AG09309 (cell line): ENCODE measurements around the gene PAOX.

Experiments used
- DNase-seq: peaks from one replicate; pipeline ENCODE4 v3.0.0-alpha.2; 2010; ENCODE audit warnings: low read depth
- H3K4me3 ChIP-seq: 2 replicates; pipeline ENCODE4 v1.5.1; 2011; ENCODE audit warnings: mild to moderate bottlenecking, low read depth, low read length, moderate library complexity; ENCODE audit not compliant: control insufficient read depth
- CTCF ChIP-seq: IDR thresholded peaks from 2 replicates; pipeline ENCODE4 v1.5.1; 2011; ENCODE audit warnings: mild to moderate bottlenecking, low read depth, low read length, inconsistent platforms; ENCODE audit not compliant: insufficient read depth, control insufficient read depth; ENCODE audit errors: missing control alignments

Gene PAOX

GRCh38 chr10:133394064-133394663 is 15.1 kb downstream of the PAOX start, which contains the start of gene MTG1:
TSS of gene MTG1 (plus strand) at chr10:133394157. CDS start at chr10:133394221, 64 bp downstream.
- peak; percentile 50 for DNase-seq
- H3K4me3 ChIP-seq: peak within 1 kb of the TSS; percentile 90
- TF ChIP-seq CTCF: no peak

- peak overlapping the region; percentile 90 for H3K4me3 ChIP-seq
- no peak for TF ChIP-seq CTCF
- no peak for DNase-seq
Measured at GRCh38 chr10:133394801-133395221, 15.7 kb downstream of the PAOX start.

GRCh38 chr10:133396035-133396624 is 17.1 kb downstream of the PAOX start:
- no peak for DNase-seq
- no peak for TF ChIP-seq CTCF
- H3K4me3 ChIP-seq: no peak overlapping the region

- TF ChIP-seq CTCF: no peak
- no peak for DNase-seq
- no peak overlapping the region for H3K4me3 ChIP-seq
Measured at GRCh38 chr10:133397938-133398337, 18.9 kb downstream of the PAOX start.

GRCh38 chr10:133399123-133399601 is 20.1 kb downstream of the PAOX start:
- H3K4me3 ChIP-seq: no peak overlapping the region
- no peak for DNase-seq
- no peak for TF ChIP-seq CTCF

GRCh38 chr10:133400624-133401424 is 21.8 kb downstream of the PAOX start:
- DNase-seq: no peak
- TF ChIP-seq CTCF: no peak
- no peak overlapping the region for H3K4me3 ChIP-seq
